SK-MEL-5 (cell line): Measurements from ENCODE around the gene ANKRD45. TPM values are rescaled to one million over a fixed set of nuclear protein-coding genes. Genes with fewer than 3 reads are reported as not detected.
"Not testable (repeated sequence)": the region's sequence is repeated elsewhere in the genome, so short reads cannot be mapped to it uniquely, and the experiment has no call there.

ENCODE experiments used
- DNase-seq: peaks from one replicate; pipeline ENCODE4 v3.0.0-alpha.2; 2016; ENCODE audit warnings: low read depth, low spot score
- in situ Hi-C: cut with HindIII; loops from 2 replicates; pipeline ENCODE4 v1.10.0; 2016; ENCODE audit warnings: low sequenced_read_pairs, high pct_unique_total_duplicates, low pct_unique_long_range_greater_than_20kb
- total RNA-seq: library from RNA; depleted of rRNA; stranded (reverse); fragments of >200 nt; shearing (Covaris generic); gene quantifications from 2 replicates; pipeline ENCODE4 v1.2.3, GENCODE V29; 2014

ANKRD45 gene
- total RNA-seq, 1 experiment from 2014 or later: 0.11 TPM

- no peak for DNase-seq
- in situ Hi-C loops: no loop called here
Measured at GRCh38 chr1:173596097-173596825, 73.4 kb downstream of the ANKRD45 start.

- in situ Hi-C loops, DNase-seq: not testable (repeated sequence)
Measured at GRCh38 chr1:173591138-173591537, 78.5 kb downstream of the ANKRD45 start.

- DNase-seq: no peak
- in situ Hi-C loops: no loop called here
Measured at GRCh38 chr1:173590557-173590956, 79.1 kb downstream of the ANKRD45 start.

- in situ Hi-C loops: no loop called here
- no peak for DNase-seq
Measured at GRCh38 chr1:173581383-173582079, 88.1 kb downstream of the ANKRD45 start.

GRCh38 chr1:173580658-173581057 lies 89.0 kb downstream of the ANKRD45 start:
- no peak for DNase-seq
- in situ Hi-C loops: no loop called here

- in situ Hi-C loops: no loop called here
- no peak for DNase-seq
Measured at GRCh38 chr1:173580071-173580470, 89.6 kb downstream of the ANKRD45 start.

GRCh38 chr1:173573596-173573995 lies 96.1 kb downstream of the ANKRD45 start:
- in situ Hi-C loops: no loop called here
- no peak for DNase-seq

GRCh38 chr1:173572201-173572873 lies 97.3 kb downstream of the ANKRD45 start:
- in situ Hi-C loops: no loop called here
- no peak for DNase-seq

GRCh38 chr1:173570370-173571007 lies 99.2 kb downstream of the ANKRD45 start:
- no peak for DNase-seq
- in situ Hi-C loops: no loop called here

GRCh38 chr1:173568483-173568882 lies 101.2 kb downstream of the ANKRD45 start:
- in situ Hi-C loops: no loop called here
- DNase-seq: no peak

GRCh38 chr1:173563846-173564245 lies 105.8 kb downstream of the ANKRD45 start:
- DNase-seq, in situ Hi-C loops: not testable (repeated sequence)

- DNase-seq: peak; percentile 26
- in situ Hi-C loops: no loop called here
Measured at GRCh38 chr1:173562813-173563212, 106.8 kb downstream of the ANKRD45 start.

- no peak for DNase-seq
- in situ Hi-C loops: no loop called here
Measured at GRCh38 chr1:173561263-173561662, 108.4 kb downstream of the ANKRD45 start.

GRCh38 chr1:173560285-173560880 lies 109.3 kb downstream of the ANKRD45 start:
- in situ Hi-C loops: no loop called here
- DNase-seq: no peak
